Neural crest cell (in vitro differentiated cells): ENCODE data around the gene MYBBP1A. TPM values are rescaled to one million over a fixed set of nuclear protein-coding genes. Genes with fewer than 3 reads are reported as not detected.

Experiments
- DNase-seq: peaks from one replicate; pipeline ENCODE4 v3.0.0; 2021; ENCODE audit warnings: low read depth, mixed read lengths, low spot score
- H3K27ac Mint-ChIP-seq: one replicate; pipeline ENCODE4 v1.8.0; 2021; ENCODE audit warnings: mild to moderate bottlenecking, mixed read lengths; ENCODE audit not compliant: unreplicated experiment
- H3K27me3 Mint-ChIP-seq: 2 replicates; pipeline ENCODE4 v1.8.0; 2021; ENCODE audit warnings: low read depth, mild to moderate bottlenecking, mixed read lengths
- H3K36me3 Mint-ChIP-seq: 2 replicates; pipeline ENCODE4 v1.8.0; 2021; ENCODE audit warnings: low read depth, mild to moderate bottlenecking, mixed read lengths
- H3K4me1 Mint-ChIP-seq: 2 replicates; pipeline ENCODE4 v1.8.0; 2021; ENCODE audit warnings: mixed read lengths
- H3K4me3 Mint-ChIP-seq: one replicate; pipeline ENCODE4 v1.8.0; 2021; ENCODE audit warnings: mild to moderate bottlenecking, mixed read lengths
- H3K9me3 Mint-ChIP-seq: 2 replicates; pipeline ENCODE4 v1.8.0; 2021; ENCODE audit warnings: mixed read lengths
- total RNA-seq: library from RNA; stranded (reverse); gene quantifications from 2 replicates; pipeline ENCODE4 v1.2.1, GENCODE V29; 2021
- TF ChIP-seq, protein P1 (sequence below): fragments of 200-600 bp; sonication (generic); conservative IDR thresholded peaks from 2 replicates; pipeline ENCODE4 v1.5.0; 2021; ENCODE audit warnings: antibody characterized with exemption, mild to moderate bottlenecking

The MYBBP1A gene
- total RNA-seq, 1 donor from 2014 or later: 69.3 TPM

DNA sequence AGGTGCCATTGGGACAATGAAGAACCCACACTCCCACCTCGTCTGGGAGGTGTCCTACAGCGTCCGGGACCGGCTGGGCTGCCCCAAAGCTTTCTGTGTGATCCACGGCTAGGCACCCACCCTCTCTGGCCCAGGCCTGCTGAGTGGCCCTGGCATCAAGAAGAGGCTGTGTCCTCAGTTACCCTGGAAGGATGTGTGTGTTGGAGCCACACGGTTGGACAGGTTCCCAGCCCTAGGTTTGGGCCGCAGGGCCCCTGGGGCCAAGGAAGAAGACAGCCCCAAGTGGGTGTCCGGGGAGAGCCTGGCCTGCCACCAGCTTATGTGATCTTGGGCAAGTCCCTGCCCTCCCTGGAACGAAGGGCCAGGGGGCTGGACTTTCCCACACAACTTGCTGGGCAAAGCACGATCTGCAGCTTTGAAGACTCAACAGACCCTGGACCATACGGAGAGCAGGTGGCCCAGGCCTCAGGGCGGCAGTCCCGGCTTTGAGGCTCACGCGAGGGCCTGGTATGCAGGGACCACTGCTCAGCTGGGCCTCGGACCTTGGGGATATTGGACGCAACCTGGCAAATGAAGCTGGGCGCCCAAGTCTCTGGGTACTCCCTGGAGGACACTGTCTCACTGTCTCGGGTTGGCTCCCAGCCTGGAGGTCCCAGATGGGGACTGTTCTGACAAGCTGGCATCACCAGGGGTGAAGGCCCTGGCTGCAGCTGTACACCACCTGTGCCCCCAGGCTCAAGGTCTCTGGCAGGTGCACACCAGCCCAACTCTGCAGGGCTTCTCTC is 17.5 kb downstream of the MYBBP1A start:
- no peaks in the 10 kb centered on the region for H3K9me3 Mint-ChIP-seq
- no peak overlapping the region for H3K4me3 Mint-ChIP-seq
- H3K36me3 Mint-ChIP-seq: no peaks in the 10 kb centered on the region
- H3K4me1 Mint-ChIP-seq: peaks cover 4% of the 10 kb centered on the region
- TF ChIP-seq, protein P1, sequence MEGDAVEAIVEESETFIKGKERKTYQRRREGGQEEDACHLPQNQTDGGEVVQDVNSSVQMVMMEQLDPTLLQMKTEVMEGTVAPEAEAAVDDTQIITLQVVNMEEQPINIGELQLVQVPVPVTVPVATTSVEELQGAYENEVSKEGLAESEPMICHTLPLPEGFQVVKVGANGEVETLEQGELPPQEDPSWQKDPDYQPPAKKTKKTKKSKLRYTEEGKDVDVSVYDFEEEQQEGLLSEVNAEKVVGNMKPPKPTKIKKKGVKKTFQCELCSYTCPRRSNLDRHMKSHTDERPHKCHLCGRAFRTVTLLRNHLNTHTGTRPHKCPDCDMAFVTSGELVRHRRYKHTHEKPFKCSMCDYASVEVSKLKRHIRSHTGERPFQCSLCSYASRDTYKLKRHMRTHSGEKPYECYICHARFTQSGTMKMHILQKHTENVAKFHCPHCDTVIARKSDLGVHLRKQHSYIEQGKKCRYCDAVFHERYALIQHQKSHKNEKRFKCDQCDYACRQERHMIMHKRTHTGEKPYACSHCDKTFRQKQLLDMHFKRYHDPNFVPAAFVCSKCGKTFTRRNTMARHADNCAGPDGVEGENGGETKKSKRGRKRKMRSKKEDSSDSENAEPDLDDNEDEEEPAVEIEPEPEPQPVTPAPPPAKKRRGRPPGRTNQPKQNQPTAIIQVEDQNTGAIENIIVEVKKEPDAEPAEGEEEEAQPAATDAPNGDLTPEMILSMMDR: no peak
- H3K27ac Mint-ChIP-seq: no peak overlapping the region
- no peak for DNase-seq
- no peaks in the 10 kb centered on the region for H3K27me3 Mint-ChIP-seq

DNA sequence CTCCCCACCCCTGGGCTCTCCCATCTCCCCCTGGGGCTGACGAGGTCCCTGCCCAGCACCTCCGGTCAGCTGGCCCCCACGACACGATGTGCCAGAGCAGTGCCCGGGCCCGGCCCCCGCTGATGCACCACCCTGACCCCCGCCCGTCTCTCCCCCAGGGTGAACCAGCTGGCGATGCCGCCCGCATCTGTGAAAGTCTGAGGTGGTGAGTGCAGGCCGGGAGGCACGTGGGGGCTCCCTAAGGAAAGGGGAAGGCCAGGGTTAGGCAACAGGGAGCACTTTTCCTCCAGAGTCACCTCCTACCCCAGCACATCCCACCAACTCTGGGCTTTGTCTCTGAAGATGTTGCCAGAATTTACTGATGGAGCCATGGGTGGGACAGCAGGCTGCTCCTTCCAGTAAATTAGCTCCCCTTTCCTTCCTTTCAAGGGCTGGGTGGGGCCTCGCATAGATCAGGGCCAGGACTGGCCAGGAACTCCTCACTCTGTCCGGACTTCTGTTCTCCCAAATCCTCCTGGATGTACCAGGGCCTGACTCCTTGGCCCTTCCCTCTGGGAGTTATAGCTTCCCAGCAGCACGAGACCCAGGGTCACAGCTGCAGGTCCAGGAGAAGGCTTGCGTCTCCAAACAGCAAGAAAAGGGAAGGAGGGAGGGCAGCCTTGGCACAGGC is 18.3 kb downstream of the MYBBP1A start:
- H3K27ac Mint-ChIP-seq: no peak overlapping the region
- peaks cover 3% of the 10 kb centered on the region for H3K27me3 Mint-ChIP-seq
- H3K36me3 Mint-ChIP-seq: no peaks in the 10 kb centered on the region
- DNase-seq: no peak
- H3K4me1 Mint-ChIP-seq: peaks cover 4% of the 10 kb centered on the region
- no peak overlapping the region for H3K4me3 Mint-ChIP-seq
- H3K9me3 Mint-ChIP-seq: no peaks in the 10 kb centered on the region
- TF ChIP-seq, protein P1: no peak

DNA sequence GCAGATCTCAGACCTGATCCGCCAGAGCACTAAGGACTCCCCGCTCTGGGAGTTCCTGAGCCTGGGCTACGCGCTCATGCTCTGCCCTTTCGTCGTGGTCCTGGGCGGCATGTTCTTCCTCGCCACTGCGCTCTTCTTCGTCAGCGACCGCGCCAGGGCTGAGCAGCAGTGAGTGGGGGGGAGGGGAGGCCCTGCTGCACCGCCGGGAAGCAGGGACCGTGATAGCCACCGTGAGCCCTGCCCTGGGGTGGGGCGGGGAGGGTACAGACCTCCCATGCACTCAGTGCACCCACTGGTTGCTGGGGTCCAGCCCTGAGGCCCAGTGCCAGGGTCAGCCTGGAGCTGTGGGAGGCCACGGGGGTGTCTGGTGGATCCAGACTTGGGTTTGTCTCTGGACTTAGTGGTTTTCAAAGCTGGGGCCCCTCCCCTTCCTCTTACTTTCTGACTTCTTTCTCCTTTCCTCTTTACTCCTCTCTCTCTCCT is 18.9 kb downstream of the MYBBP1A start:
- TF ChIP-seq, protein P1: no peak
- DNase-seq: no peak
- Mint-ChIP-seq H3K4me3 (no peak overlapping the region), H3K36me3 (no peaks in the 10 kb centered on the region), H3K4me1 (peaks cover 4% of the 10 kb centered on the region), H3K27ac (no peak overlapping the region), H3K9me3 (no peaks in the 10 kb centered on the region), H3K27me3 (peaks cover 3% of the 10 kb centered on the region)

DNA sequence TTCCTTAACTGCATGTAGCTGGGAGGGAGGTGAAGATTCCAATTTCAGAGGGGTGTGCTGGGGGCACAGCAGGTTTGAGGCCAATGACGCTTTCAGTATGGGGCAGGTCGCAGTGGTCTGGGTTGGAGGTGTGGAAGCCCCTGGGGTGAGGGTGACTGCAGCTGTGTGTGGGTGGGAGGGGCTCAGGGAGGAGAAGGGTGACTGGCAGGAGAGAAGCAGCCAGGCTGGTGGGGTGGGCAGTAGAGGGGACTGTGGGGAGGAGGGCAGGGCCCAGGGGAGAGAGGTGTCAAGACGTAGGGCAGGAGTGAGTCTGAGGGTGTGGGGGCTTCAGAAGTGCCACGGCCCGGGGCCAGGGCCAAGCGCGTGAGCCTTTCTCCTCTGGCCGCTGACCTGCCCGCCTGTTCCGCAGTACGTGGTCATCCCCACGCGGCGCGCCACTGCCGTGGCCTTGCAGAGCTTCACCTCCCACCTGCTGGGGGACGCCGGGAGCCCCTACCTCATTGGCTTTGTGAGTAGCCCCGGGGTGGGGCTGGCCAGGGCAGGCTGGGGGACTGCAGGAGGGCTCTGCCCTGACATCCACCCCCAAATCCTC is 19.4 kb downstream of the MYBBP1A start:
- Mint-ChIP-seq H3K4me1 (peaks cover 4% of the 10 kb centered on the region), H3K27me3 (peaks cover 3% of the 10 kb centered on the region), H3K27ac (no peak overlapping the region), H3K36me3 (no peaks in the 10 kb centered on the region), H3K4me3 (no peak overlapping the region), H3K9me3 (no peaks in the 10 kb centered on the region)
- TF ChIP-seq, protein P1: no peak
- DNase-seq: no peak

DNA sequence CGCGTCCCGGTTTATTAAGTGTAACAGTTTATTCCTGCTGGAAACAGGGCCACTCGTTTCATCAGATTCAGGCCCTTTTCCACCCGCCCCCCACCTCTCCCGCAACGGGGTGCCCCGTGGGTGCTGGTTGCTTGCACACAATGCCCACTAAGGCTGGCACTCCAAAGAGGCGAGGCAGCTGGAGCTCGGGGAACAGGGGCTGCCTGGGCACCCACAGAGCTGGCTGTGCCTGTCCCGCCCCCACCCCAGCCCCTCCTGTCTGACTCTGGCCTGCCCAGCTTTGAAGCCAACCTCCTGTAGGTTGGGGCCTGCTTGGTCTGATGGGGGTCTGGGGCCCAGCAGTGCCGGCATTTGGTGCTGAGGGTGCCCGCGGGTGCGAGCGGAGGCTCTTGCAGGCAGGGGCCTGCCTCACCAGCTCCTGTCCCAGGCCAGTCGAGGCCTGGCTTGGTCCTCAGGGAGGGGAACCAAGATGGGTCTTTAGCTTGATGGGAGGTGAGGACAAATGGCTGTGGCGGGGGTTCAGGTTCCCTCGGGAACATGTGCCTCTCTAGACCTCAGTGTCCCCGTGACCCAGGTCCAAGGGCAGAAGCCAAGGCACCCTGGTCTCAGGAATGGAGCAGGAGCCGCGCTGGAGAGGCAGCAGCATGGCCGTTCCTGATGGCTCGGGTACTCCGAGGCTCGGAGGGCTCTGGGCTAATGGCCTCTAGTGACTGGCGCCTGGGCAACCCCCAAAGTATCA is 20.1 kb downstream of the MYBBP1A start:
- Mint-ChIP-seq H3K9me3 (no peaks in the 10 kb centered on the region), H3K4me1 (peaks cover 4% of the 10 kb centered on the region), H3K27ac (peak overlapping the region; percentile 19), H3K4me3 (no peak overlapping the region), H3K27me3 (peaks cover 3% of the 10 kb centered on the region), H3K36me3 (no peaks in the 10 kb centered on the region)
- TF ChIP-seq, protein P1: no peak
- DNase-seq: no peak
